Suppressor macrophage treated with lipopolysaccharide for 4 hours (primary cell): ENCODE data around the gene KCNK5.
A peak's percentile ranks its signal among the peaks of the same experiment; 100 is the strongest.

Experiments
- DNase-seq: peaks from one replicate; pipeline ENCODE4 v3.0.0-alpha.2; 2020

Gene KCNK5

DNA sequence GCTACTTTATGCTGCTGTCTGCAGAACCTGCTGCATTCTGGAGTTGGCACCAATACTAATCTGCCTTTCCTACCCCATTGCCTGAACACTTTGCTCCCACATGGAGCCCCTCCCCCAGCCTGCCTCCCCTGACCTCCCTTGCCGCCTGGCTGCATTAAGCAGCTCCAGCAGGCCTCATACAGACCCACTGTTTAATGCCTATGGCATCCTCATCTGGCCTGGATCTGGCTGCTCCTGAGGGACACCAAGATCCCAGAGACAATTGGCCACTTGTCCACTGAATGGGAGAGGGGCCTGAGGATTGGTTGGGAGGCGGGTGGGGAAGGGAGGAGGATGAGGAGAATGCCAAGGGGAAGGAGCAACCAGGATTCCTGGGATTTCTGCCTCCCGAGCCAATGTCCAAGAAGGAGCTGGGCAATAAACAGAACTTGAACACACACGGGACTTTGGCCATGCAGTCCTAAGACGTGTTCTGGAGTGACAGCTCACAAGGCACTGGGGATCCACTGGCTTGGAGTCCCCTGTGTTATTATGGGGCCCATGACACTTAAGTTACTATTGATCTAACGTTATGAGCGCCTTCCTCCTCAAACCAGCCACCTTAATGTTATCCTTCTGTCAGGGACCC, 10.4 kb upstream of the KCNK5 start:
- DNase-seq = no peak

GRCh38 chr6:39236742-39237141, 7.5 kb upstream of the KCNK5 start:
- DNase-seq = no peak

DNA sequence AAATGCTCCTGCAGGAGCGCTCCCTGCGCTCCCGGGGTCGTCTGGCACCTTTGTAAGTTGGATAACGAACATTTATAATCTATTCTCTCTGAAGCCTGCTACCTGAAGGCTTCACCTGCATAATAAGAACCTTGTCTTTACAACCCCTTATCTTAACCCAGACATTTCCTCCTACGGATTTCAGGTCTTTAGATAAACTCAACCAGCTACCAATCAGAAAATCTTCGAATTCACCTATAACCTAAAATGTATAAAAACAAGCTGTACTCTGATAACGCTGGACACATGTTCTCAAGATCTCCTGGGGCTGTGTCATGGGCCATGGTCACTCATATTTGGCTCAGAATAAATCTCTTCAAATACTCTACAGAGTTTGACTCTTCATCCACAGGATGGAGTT, 4.1 kb upstream of the KCNK5 start:
- DNase-seq = no peak

DNA sequence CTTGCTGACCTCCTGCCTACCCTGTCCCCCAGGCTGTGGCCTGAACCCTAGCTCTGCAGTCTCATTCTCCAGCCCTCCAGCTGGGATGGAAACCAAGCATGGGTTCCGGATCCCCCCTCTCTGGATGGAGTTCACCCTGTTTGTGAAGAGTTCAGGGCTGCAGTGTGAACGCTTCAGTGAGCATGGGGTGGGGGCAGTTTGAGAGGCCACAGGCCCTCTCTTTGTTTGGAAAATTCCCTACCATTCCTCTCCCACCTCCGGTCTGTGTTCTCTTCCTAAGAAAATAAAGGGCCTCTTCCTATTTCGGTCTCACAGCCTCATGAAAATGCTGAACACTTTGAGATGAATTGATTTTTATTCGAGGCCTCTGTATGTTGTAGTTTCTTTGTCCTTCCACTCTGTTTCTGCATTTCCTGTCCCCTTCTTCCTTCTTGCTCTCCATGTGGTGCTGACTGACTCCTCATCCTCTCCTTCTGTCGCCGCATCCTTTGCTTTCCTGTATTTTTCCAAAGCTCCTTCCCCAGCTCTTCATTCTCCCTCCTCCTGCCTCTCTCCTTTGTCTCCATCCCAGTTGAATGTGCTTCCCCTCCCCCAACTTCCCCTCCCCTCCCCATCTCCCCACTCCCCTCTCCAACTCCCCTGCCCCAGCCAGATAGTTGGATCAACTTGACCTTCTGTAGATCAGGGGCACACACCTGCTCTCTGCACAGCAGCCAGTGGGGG, 2.4 kb upstream of the KCNK5 start:
- DNase-seq = no peak

DNA sequence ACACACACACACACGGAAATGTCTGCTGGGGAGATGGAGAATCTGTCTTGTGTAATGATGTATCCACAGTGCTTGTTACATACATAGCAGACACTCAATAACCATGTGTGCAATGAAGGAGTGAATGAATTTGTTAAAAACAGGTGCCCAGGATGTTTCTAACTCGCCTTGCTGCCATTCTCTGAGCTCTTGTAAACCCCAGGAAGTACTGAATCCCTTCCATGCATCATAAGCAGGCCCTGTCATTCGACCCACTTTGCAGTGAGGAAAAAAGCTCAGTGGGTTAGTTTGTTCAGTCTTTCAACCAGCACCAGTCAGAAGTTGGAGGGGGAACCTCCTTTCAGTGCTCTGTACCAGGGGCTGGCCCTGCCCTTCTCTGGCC, 1.4 kb upstream of the KCNK5 start:
- DNase-seq = no peak

DNA sequence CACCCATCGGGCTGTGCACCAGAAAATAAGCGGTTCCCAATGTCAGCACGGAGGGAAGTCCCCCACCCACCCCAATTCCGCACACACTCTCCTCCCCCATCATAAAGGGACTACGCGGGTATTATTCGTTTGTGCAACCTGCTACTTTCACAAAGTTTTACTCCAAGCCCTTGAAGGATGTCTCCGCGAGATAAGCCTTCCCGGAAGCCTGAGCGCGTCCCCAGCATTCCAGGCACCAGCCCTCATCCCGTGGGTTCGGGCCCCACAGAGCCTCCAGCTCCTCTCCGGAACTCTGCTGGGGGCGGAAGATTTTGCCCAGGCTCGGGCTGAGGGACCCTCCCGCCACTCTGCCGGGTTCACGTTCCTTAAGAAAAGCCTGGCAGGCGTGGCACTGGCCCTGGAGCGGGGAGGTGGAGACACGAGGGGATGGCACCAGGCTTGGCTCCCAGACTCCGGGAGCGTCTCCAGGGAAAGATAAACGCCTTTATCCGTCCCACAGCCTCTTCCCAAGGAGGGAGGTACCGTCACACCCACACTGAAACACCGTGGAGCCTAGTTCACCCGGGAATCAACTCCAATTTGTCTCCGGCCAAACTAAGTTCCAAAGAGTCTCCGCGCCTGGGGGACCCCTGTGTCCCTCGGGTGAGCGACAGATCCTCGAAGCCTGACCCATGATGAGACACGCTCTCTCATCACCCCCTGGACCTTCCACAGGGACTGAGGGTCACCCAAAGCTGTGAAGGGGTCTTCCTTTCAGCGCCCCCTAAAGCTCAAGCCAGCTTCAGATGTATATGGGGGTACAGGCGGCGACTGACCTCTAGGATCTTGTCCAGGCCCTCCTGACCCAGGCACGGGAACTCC, 934 bp downstream of the KCNK5 start:
- DNase-seq = peak; percentile 47

GRCh38 chr6:39227476-39227875, 1.8 kb downstream of the KCNK5 start:
- DNase-seq = no peak

- DNase-seq = peak; percentile 55
Measured at GRCh38 chr6:39226639-39227329, 2.5 kb downstream of the KCNK5 start.

- peak; percentile 66 for DNase-seq
Measured at GRCh38 chr6:39225946-39226437, 3.3 kb downstream of the KCNK5 start.

- peak; percentile 16 for DNase-seq
Measured at GRCh38 chr6:39225543-39225942, 3.7 kb downstream of the KCNK5 start.

DNA sequence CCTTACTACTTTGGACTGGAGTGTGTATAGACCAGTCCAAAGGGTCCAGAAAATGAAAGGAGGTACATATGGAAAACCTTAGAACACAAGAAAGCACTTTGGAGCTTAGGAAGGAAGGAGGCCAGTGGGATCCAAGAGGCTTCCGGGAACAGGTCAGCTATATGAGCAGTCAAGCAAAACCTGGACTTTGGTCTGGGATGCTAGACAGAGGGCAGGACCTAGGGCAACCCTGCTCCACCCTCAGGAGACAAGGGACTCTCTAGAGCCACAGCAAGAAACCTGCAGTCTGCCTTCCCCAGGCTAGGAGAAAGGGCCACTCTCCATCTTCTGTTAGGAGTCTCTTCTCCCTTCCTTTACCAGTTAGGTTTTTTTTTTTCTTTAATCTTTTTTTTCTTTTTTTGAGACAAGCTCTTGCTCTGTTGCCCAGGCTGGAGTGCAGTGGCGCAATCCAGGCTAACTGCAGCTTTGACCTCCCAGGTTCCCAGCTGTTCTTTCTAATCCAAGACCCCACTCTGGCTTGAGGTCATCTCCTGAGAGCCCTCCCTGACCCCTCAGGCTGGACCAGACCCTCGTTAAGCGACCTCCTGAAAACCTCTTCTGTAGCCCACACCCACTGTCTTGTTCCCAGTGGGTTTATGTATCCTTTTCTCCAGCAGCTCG, 4.6 kb downstream of the KCNK5 start:
- no peak for DNase-seq

DNA sequence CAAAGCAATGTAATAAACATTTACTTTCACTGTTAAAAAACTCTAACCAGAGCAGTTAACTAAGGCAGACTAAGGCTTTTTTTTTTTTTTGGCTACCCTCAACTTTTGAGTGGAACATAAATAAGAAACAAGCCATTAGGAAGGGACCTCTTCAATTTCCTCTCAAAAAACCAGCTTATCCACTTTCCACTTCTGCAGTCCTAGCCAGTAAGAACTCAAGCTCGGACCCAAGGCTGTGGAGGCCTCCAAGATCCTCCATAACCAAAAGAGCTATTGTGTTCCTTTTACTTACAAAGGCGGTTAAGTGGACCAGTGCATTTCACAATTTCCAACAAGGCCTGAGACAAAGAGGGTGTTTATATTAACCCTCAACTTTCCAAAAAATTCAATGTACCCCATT, 5.3 kb downstream of the KCNK5 start:
- DNase-seq = no peak

DNA sequence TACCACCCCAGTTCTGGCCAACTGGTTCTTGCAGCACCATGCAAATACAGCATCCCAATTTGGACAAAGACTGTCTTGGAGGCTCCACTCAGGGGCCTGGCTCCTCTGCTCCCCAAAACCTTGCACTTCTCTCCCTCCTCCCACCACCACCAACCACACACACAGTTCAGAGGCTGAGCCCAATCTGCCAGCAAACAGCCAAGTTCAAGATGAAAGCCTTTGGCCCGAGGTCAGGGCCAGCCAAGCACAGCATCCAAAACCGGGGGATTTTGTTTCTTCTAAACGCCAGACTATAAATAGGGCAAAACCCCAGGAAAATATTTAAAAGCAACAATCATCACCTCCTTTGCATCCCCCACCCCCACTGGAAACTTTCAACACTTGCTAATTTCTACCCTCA, 5.7 kb downstream of the KCNK5 start:
- no peak for DNase-seq

DNA sequence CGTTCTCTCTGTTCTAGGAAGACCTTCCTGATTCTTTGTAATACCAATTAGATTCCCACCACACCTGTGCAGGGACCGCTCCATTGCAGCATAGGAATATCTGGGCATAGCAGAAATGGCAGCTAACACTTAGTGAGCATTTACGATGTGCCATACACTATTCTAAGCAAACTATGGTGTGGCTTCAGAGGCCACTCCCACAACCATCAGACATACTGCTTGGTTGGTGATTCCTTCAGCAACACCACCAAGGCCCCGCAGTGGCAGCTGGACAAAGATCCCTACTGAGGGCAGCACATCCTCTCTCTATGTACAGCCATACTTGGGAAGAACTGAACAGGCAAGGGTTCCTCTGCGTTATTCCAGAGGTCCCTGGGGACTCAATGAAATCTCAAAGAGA, 6.2 kb downstream of the KCNK5 start:
- no peak for DNase-seq

DNA sequence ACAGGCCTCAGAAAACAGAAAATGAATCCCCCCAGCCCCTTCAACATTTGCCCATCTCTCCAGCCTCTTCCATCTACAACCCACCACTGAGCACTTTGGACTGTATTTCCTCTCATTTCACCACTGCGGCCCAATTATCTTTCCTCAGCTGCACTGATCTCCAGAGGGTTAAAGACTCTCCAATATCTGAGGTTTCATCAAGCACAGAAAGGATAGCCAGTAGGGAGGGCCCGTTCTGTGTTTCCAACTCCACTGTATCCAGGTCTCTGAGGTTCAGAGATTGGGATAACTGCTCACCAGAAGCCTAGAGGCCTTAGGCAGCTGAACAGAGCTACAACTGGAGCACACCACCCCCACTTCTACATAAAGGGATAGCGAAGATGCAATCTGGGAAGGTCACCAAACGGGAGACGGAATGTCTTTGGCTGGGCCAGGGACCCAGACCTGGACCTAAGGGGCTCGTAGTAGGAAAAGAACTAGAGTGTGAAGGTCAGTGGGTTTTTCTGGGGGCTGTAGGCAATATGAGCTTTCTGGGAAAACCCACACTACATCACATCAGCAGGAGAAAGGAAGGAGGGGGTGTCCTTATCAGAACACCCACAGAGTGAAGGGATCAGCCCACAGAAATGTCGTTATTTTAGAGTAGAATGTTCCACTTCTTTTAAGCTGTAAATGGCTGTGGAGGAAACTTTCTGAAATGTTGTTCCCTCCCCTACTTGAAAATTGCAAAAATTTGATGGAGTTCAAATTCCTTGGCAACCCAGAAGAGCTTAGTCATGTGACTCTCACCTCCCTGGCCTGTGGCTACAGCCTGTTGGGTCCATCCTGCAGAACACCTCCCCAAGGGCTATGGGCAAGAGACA, 7.3 kb downstream of the KCNK5 start:
- no peak for DNase-seq

DNA sequence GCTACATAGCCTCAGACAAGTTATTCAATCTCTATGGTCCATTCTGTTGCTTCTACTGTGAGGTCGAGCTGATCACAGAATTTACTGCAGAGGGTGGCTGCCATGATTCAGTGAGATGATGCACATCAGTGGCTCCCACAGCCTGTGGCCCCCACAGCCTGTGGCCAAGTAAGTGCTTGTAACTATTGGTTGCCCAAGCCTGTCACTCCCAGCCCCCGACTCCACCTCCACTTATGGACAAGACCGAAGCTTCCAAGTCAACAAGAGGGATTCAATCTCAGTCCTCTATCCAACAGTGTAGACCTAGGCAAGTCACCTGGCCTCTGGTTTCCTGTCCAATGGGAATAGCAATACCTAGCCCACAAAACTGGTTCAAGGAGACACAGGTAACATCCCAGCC, 8.2 kb downstream of the KCNK5 start:
- DNase-seq = no peak

DNA sequence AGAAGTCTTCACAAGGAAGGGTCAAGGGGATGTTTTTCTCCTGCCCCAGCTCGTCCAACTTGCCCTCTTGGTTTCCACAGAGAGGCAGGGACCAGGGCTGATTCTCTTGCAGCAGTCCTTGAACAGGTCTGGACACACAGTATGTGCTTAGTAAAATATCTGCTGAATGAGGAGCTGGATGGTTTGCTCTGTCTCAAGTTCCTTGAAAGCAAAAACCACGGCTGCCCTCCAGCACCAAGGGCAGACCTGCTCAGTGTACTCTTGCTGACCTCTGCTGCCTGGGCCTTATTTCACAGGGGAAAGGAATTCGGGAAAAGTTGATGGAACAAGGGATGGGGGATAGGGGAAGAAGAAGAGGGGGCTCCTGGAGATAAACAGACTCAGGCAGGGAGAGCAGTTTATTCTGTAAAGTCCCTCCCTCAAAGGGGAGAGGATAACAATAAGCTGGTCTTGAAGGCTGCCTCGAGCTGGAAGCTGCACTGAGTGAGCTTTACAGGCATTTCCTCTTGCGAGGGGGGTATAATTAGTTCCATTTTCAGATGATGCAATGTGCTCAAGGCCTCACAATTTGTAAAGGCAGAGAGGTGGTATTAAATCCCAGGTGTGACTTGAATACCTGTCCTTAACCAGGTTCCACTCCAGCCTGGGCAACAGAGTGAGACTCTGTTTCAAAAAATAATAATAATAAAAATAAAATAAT, 10.3 kb downstream of the KCNK5 start:
- DNase-seq = peak; percentile 26

GRCh38 chr6:39217177-39217864, 12.0 kb downstream of the KCNK5 start:
- DNase-seq = no peak

DNA sequence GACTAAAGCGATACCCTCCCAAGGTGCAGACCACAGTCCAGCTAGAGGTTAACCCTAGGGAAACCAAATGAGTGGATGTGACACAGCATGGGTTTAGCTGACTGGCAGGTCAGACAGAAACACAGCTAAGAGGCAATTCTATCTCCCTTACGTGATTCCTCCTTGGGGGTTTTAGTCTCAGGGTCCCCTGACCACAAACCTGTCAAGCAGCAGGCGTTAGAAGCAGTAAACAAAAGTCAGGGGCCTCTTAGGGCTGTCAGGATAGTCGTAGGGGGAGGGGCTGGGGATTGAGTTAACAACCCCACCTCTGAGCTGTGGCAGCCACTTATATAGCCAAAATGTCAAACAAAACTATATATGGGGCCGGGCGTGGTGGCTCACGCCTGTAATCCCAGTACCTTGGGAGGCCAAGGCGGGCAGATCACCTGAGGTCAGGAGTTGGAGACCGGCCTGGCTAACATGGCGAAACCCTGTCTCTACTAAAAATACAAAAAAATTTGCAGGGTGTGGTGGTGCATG, 13.6 kb downstream of the KCNK5 start:
- no peak for DNase-seq
